ENCODE measurements around the gene DCST2. TPM values are rescaled to one million over a fixed set of nuclear protein-coding genes. Genes with fewer than 3 reads are reported as not detected.
A peak's percentile ranks its signal among the peaks of the same experiment; 100 is the strongest.

The DCST2 gene
- total and polyA plus RNA-seq, 10 of the 15 experiments (the other 5 are each of a cell fraction or from before 2014, with no cell fraction given), result 0.33 to 0.41 (median 0.36) TPM; not detected in 7

- H4K20me1 ChIP-seq (ENCODE audit: control insufficient read depth, insufficient read depth), result 0 out of 2 replicates have a peak, but pooled peaks cover 3% of the 10 kb centered on the region
- no peak for DNase-seq (ENCODE audit: low read depth, low spot score)
- H3K4me3 ChIP-seq, result peak overlapping the region; percentile 99; the same call in 1 of the 2 replicates
- no TSS peak for BruUV-seq (replicated peaks)
- RAD21 ChIA-PET (ENCODE audit: unreplicated experiment), result interaction anchor here (1.1 to 3.3 kb wide), 3 partner anchors 10 to 32 kb away, joined by 4 to 14 read pairs (median 4); no protein-coding TSS in a partner anchor
- POLR2A ChIA-PET, result interaction anchor here (1.0 to 1.7 kb wide), 3 partner anchors 11 to 59 kb away, joined by 3 to 5 read pairs (median 4); partner anchors contain the start of gene PYGO2
- H3K36me3 ChIP-seq (ENCODE audit: control insufficient read depth in 2 of 2, insufficient read depth in 2 of 2, low read length in 1 of 2), result no peaks in the 10 kb centered on the region; a peak in 2 of 4 replicates
- peak overlapping the region; percentile 98 for H3K4me2 ChIP-seq (ENCODE audit: control insufficient read depth, insufficient read depth)
- H2AFZ ChIP-seq (ENCODE audit: control insufficient read depth, low read depth, low read length), result no peak overlapping the region
- TF ChIP-seq ZBTB40 (IDR thresholded peaks at IDR 0.05; ENCODE audit: borderline replicate concordance) (no peak), MXI1 (IDR thresholded peaks at IDR 0.05; ENCODE audit: low read depth, low read length) (no peak), SPI1 (IDR thresholded peaks at IDR 0.05; ENCODE audit: borderline replicate concordance, insufficient read depth, low read depth, low read length) (no peak), MYC (IDR thresholded peaks at IDR 0.05; ENCODE audit: insufficient read depth, insufficient read length, insufficient replicate concordance, low read length, severe bottlenecking) (no peak), RB1 (IDR thresholded peaks at IDR 0.05; ENCODE audit: borderline replicate concordance) (no peak), BRCA1 (IDR thresholded peaks at IDR 0.05; ENCODE audit: low read depth, low read length) (no peak), SIX5 (IDR thresholded peaks at IDR 0.05; ENCODE audit: low read depth, low read length, severe bottlenecking) (no peak), POLR2A (IDR thresholded peaks at IDR 0.05; ENCODE audit: low read depth, low read length) (no peak), EGR1 (IDR thresholded peaks at IDR 0.05; ENCODE audit: borderline replicate concordance in 1 of 2, low read depth in 2 of 2, low read length in 2 of 2) (no peak), RAD21 (IDR thresholded peaks at IDR 0.05; ENCODE audit: insufficient read depth, low read depth, low read length) (no peak), BHLHE40 (IDR thresholded peaks at IDR 0.05; ENCODE audit: borderline replicate concordance in 1 of 2, low read depth in 2 of 2, low read length in 1 of 2) (no peak), POLR2AphosphoS2 (IDR thresholded peaks at IDR 0.05; ENCODE audit: low read depth, low read length) (no peak), JUND (IDR thresholded peaks at IDR 0.05; ENCODE audit: low read depth, low read length) (no peak)
- H3K27me3 ChIP-seq (replicated peaks in 1 of 2; ENCODE audit: control insufficient read depth in 2 of 2, insufficient read depth in 2 of 2, low read length in 1 of 2), result no peaks in the 10 kb centered on the region
- no peaks in the 10 kb centered on the region for H3K9me3 ChIP-seq (replicated peaks; ENCODE audit: control insufficient read depth, insufficient read depth, low read length)
- peaks cover 61% of the 10 kb centered on the region for H3K79me2 ChIP-seq (ENCODE audit: control insufficient read depth, insufficient read depth, low read length)
- SMC1A ChIA-PET (ENCODE audit: uncharacterized antibody, unreplicated experiment), result no interaction called here
- peak overlapping the region; percentile 91 for H3K27ac ChIP-seq (ENCODE audit: control insufficient read depth, insufficient read depth)
- H3K4me1 ChIP-seq (ENCODE audit: control insufficient read depth, insufficient read depth, low read length), result peaks cover 52% of the 10 kb centered on the region
- ATAC-seq, result no peak
- 27% methylated on average over 14 of the region's 17 CpGs for WGBS (ENCODE audit: insufficient coverage, insufficient replicate concordance, low lambda C conversion rate, missing lambda C conversion rate)
- in situ Hi-C loops (cut with MboI), result no loop called here
- peak overlapping the region; percentile 85 for H3K9ac ChIP-seq (ENCODE audit: control insufficient read depth, insufficient read depth, low read length)
- intact Hi-C loops (cut with micrococcal nuclease; ENCODE audit: unreplicated experiment), result no loop called here
- no peak for FAIRE-seq
- CTCF ChIA-PET, result interaction anchor here (0.6 to 3.6 kb wide), 7 partner anchors 9 to 65 kb away, joined by 3 to 27 read pairs (median 3); no protein-coding TSS in a partner anchor
Observed at GRCh38 chr1:155005076-155006011, 28.2 kb downstream of the DCST2 start.
